Trophoblast cell (in vitro differentiated cells and primary cell): ENCODE measurements around the gene TEX53.

ENCODE experiments used
- DNase-seq, 2 donors: peaks; one replicate each; pipeline ENCODE4 v3.0.0-alpha.2; 2016
- H2AFZ ChIP-seq: 2 replicates; pipeline ENCODE4 v1.6.1; 2013; ENCODE audit warnings: low read length, moderate library complexity, mild to moderate bottlenecking; ENCODE audit not compliant: insufficient read depth, poor library complexity
- H2AK5ac ChIP-seq: 2 replicates; pipeline ENCODE4 v1.6.1; 2013; ENCODE audit warnings: mild to moderate bottlenecking, low read length
- H2BK120ac ChIP-seq: 2 replicates; pipeline ENCODE4 v1.6.1; 2013; ENCODE audit warnings: low read length, mild to moderate bottlenecking, moderate library complexity; ENCODE audit not compliant: insufficient read depth, poor library complexity
- H2BK12ac ChIP-seq: 2 replicates; pipeline ENCODE4 v1.6.1; 2013; ENCODE audit warnings: mild to moderate bottlenecking, low read length, moderate library complexity
- H2BK5ac ChIP-seq: 2 replicates; pipeline ENCODE4 v1.6.1; 2013; ENCODE audit warnings: low read length, low read depth, moderate library complexity, mild to moderate bottlenecking; ENCODE audit not compliant: poor library complexity
- H3K14ac ChIP-seq: 2 replicates; pipeline ENCODE4 v1.6.1; 2013; ENCODE audit warnings: mild to moderate bottlenecking, low read length
- H3K18ac ChIP-seq: 2 replicates; pipeline ENCODE4 v1.6.1; 2013; ENCODE audit warnings: mild to moderate bottlenecking, low read length
- H3K23ac ChIP-seq: 2 replicates; pipeline ENCODE4 v1.6.1; 2013; ENCODE audit warnings: low read length
- H3K27ac ChIP-seq: 2 replicates; pipeline ENCODE4 v1.5.1; 2013; ENCODE audit warnings: low read depth, mild to moderate bottlenecking, inconsistent platforms, low read length, moderate library complexity
- H3K27me3 ChIP-seq: 2 replicates; pipeline ENCODE4 v1.6.1; 2013; ENCODE audit warnings: inconsistent platforms, mild to moderate bottlenecking, low read length, moderate library complexity; ENCODE audit not compliant: insufficient read depth
- H3K36me3 ChIP-seq, 2 experiments: 1 replicate in 1 of 2; 2 replicates in 1 of 2; pipeline ENCODE4 v1.6.1; 2013; ENCODE audit warnings: low read length in 2 of 2, mild to moderate bottlenecking in 2 of 2, moderate library complexity in 1 of 2; ENCODE audit not compliant: insufficient read depth in 2 of 2, control insufficient read depth in 1 of 2
- H3K4ac ChIP-seq: 2 replicates; pipeline ENCODE4 v1.6.1; 2013; ENCODE audit warnings: low read depth, mild to moderate bottlenecking, low read length, moderate library complexity
- H3K4me1 ChIP-seq, 2 experiments: 1 replicate in 1 of 2; 2 replicates in 1 of 2; pipeline ENCODE4 v1.6.1; 2013; ENCODE audit warnings: low read length in 2 of 2, mild to moderate bottlenecking in 2 of 2, moderate library complexity in 1 of 2; ENCODE audit not compliant: insufficient read depth in 2 of 2, control insufficient read depth in 1 of 2
- H3K4me2 ChIP-seq: 2 replicates; pipeline ENCODE4 v1.6.1; 2013; ENCODE audit warnings: inconsistent platforms, mild to moderate bottlenecking, low read length, moderate library complexity
- H3K4me3 ChIP-seq: 2 replicates; pipeline ENCODE4 v1.5.1; 2013; ENCODE audit warnings: mild to moderate bottlenecking, low read depth, low read length, inconsistent platforms
- H3K79me1 ChIP-seq: one replicate; pipeline ENCODE4 v1.6.1; 2013; ENCODE audit warnings: low read length
- H3K79me2 ChIP-seq: 2 replicates; pipeline ENCODE4 v1.6.1; 2013; ENCODE audit warnings: low read length, mild to moderate bottlenecking; ENCODE audit not compliant: control insufficient read depth, insufficient read depth, poor library complexity
- H3K9ac ChIP-seq: 2 replicates; pipeline ENCODE4 v1.6.1; 2013; ENCODE audit warnings: mild to moderate bottlenecking, low read length
- H3K9me3 ChIP-seq: 2 replicates; pipeline ENCODE4 v1.6.1; 2013; ENCODE audit warnings: low read depth, mild to moderate bottlenecking, control low read depth, inconsistent platforms, low read length; ENCODE audit not compliant: insufficient read depth
- H4K12ac ChIP-seq: 2 replicates; pipeline ENCODE4 v1.6.1; 2013; ENCODE audit warnings: low read depth, mild to moderate bottlenecking, low read length, moderate library complexity
- H4K8ac ChIP-seq: 2 replicates; pipeline ENCODE4 v1.6.1; 2013; ENCODE audit warnings: low read depth, mild to moderate bottlenecking, low read length, moderate library complexity
- H4K91ac ChIP-seq: one replicate; pipeline ENCODE4 v1.6.1; 2013; ENCODE audit warnings: low read depth, mild to moderate bottlenecking, low read length, moderate library complexity
- WGBS: extraction: QIAGEN DNeasy Blood & Tissue Kit; methylation state at CpG from one replicate; pipeline ENCODE4 v1.1.7; 2013; ENCODE audit warnings: missing lambda C conversion rate; ENCODE audit not compliant: insufficient read length, insufficient coverage; ENCODE audit errors: extremely low coverage; 5-methylcytosine and 5-hydroxymethylcytosine counted together

Gene TEX53

GRCh38 chr9:114616684-114617520, 40.7 kb downstream of the TEX53 start:
- no peaks in the 10 kb centered on the region for H3K9me3 ChIP-seq
- H4K8ac ChIP-seq: no peak overlapping the region
- no peak overlapping the region for H3K9ac ChIP-seq
- H4K12ac ChIP-seq: no peak overlapping the region
- no peak overlapping the region for H3K18ac ChIP-seq
- H2AFZ ChIP-seq: no peak overlapping the region
- H3K79me2 ChIP-seq: no peaks in the 10 kb centered on the region
- WGBS: no CpG with 5 or more reads among the region's 4 CpGs
- DNase-seq: peak; percentile 16 to 44
- H3K27ac ChIP-seq: no peak overlapping the region
- no peaks in the 10 kb centered on the region for H3K79me1 ChIP-seq
- H2AK5ac ChIP-seq: no peak overlapping the region
- peaks cover 0 to 2% of the 10 kb centered on the region in 2 experiments for H3K36me3 ChIP-seq
- H4K91ac ChIP-seq: peak overlapping the region; percentile 42
- H3K4me1 ChIP-seq: peaks cover 14 to 26% of the 10 kb centered on the region in 2 experiments
- H3K4me2 ChIP-seq: no peak overlapping the region
- no peak overlapping the region for H3K14ac ChIP-seq
- H3K27me3 ChIP-seq: no peaks in the 10 kb centered on the region
- no peak overlapping the region for H2BK5ac ChIP-seq
- H3K23ac ChIP-seq: no peak overlapping the region
- no peak overlapping the region for H3K4ac ChIP-seq
- no peak overlapping the region for H3K4me3 ChIP-seq
- no peak overlapping the region for H2BK12ac ChIP-seq
- H2BK120ac ChIP-seq: no peak overlapping the region

DNA sequence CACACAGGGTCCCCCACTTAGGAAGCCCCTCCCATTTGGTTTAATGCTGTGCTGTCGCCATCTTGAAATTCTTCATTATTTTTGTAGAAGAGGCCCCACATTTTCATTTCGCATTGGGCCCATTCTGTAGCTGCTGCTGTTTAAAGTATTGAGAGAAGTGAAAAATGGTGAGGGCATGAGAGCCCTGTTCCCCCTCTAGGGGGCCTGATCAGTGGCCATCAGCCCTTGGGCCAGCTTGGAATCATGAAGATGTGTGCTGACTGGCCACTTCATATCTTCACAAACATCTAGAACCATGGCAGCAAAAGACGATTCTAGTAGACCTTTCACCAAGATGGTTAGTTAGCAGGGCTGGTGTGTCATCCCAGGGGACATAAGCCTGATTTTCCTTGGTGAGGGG, 43.2 kb downstream of the TEX53 start:
- Histone ChIP-seq H3K36me3 (peaks cover 0 to 2% of the 10 kb centered on the region in 2 experiments), H3K23ac (no peak overlapping the region), H4K8ac (no peak overlapping the region), H3K4me1 (peaks cover 18 to 28% of the 10 kb centered on the region in 2 experiments), H2AK5ac (no peak overlapping the region), H3K14ac (no peak overlapping the region), H4K12ac (no peak overlapping the region), H2BK5ac (no peak overlapping the region), H2AFZ (no peak overlapping the region), H3K79me2 (peaks cover 2% of the 10 kb centered on the region), H3K4me3 (no peak overlapping the region), H3K18ac (no peak overlapping the region), H3K9ac (no peak overlapping the region), H3K79me1 (peaks cover 10% of the 10 kb centered on the region), H2BK12ac (no peak overlapping the region), H3K27me3 (no peaks in the 10 kb centered on the region), H3K4me2 (no peak overlapping the region), H3K9me3 (no peaks in the 10 kb centered on the region), H3K27ac (no peak overlapping the region), H4K91ac (no peak overlapping the region), H3K4ac (no peak overlapping the region), H2BK120ac (no peak overlapping the region)
- DNase-seq: no peak
- no CpG with 5 or more reads among the region's 3 CpGs for WGBS

GRCh38 chr9:114613919-114614318, 43.7 kb downstream of the TEX53 start:
- no peak overlapping the region for H4K91ac ChIP-seq
- H4K8ac ChIP-seq: no peak overlapping the region
- H2AK5ac ChIP-seq: no peak overlapping the region
- H3K23ac ChIP-seq: no peak overlapping the region
- H3K14ac ChIP-seq: no peak overlapping the region
- H3K27ac ChIP-seq: no peak overlapping the region
- WGBS: no CpG with 5 or more reads among the region's 3 CpGs
- no peak overlapping the region for H2AFZ ChIP-seq
- H3K9ac ChIP-seq: no peak overlapping the region
- H3K79me2 ChIP-seq: peaks cover 2% of the 10 kb centered on the region
- H3K9me3 ChIP-seq: no peaks in the 10 kb centered on the region
- H3K4ac ChIP-seq: no peak overlapping the region
- no peak overlapping the region for H3K4me2 ChIP-seq
- peaks cover 18 to 26% of the 10 kb centered on the region in 2 experiments for H3K4me1 ChIP-seq
- no peak overlapping the region for H4K12ac ChIP-seq
- peaks cover 0 to 2% of the 10 kb centered on the region in 2 experiments for H3K36me3 ChIP-seq
- no peak overlapping the region for H2BK120ac ChIP-seq
- H3K79me1 ChIP-seq: peaks cover 10% of the 10 kb centered on the region
- DNase-seq: no peak
- H3K27me3 ChIP-seq: no peaks in the 10 kb centered on the region
- no peak overlapping the region for H2BK12ac ChIP-seq
- H2BK5ac ChIP-seq: no peak overlapping the region
- H3K4me3 ChIP-seq: no peak overlapping the region
- H3K18ac ChIP-seq: no peak overlapping the region

GRCh38 chr9:114613087-114613486, 44.5 kb downstream of the TEX53 start:
- Histone ChIP-seq H3K14ac (no peak overlapping the region), H2BK5ac (no peak overlapping the region), H3K36me3 (peaks cover 0 to 2% of the 10 kb centered on the region in 2 experiments), H4K91ac (no peak overlapping the region), H3K9me3 (no peaks in the 10 kb centered on the region), H2BK12ac (no peak overlapping the region), H3K79me1 (peaks cover 10% of the 10 kb centered on the region), H3K4me3 (no peak overlapping the region), H3K27me3 (no peaks in the 10 kb centered on the region), H3K9ac (no peak overlapping the region), H3K18ac (no peak overlapping the region), H3K27ac (peak overlapping the region; percentile 16), H3K23ac (no peak overlapping the region), H3K4me1 (peaks cover 18 to 26% of the 10 kb centered on the region in 2 experiments), H2BK120ac (no peak overlapping the region), H2AK5ac (no peak overlapping the region), H3K79me2 (peaks cover 2% of the 10 kb centered on the region), H3K4ac (no peak overlapping the region), H3K4me2 (no peak overlapping the region), H4K12ac (no peak overlapping the region), H4K8ac (no peak overlapping the region), H2AFZ (no peak overlapping the region)
- no CpG with 5 or more reads among the region's 7 CpGs for WGBS
- no peak for DNase-seq
